GM23338 (cell line): Measurements from ENCODE around the gene ITGA1. TPM values are rescaled to one million over a fixed set of nuclear protein-coding genes. Genes with fewer than 3 reads are reported as not detected.

Source experiments
- ATAC-seq: fragments of 200-7000 bp; cut with Tn5 transposase; 3 replicates; pipeline ENCODE4 v1.9.1; 2020
- DNase-seq: peaks from one replicate; pipeline ENCODE4 v3.0.0-alpha.2; 2015; ENCODE audit warnings: low spot score
- H2AFZ ChIP-seq: fragments of 200-600 bp; sonication (generic); 2 replicates; pipeline ENCODE4 v1.8.0; 2016; ENCODE audit warnings: antibody characterized with exemption, mild to moderate bottlenecking, moderate library complexity
- H3F3A ChIP-seq: fragments of 200-600 bp; sonication (generic); replicated peaks from 2 replicates; pipeline ENCODE4 v1.8.0; 2017; ENCODE audit warnings: antibody characterized with exemption, mixed run types, low read depth
- H3K27ac ChIP-seq: fragments of 200-600 bp; sonication (generic); 2 replicates; pipeline ENCODE4 v1.6.1; 2016; ENCODE audit warnings: low read depth
- H3K27me3 ChIP-seq: fragments of 200-600 bp; sonication (generic); 2 replicates; pipeline ENCODE4 v1.8.0; 2016; ENCODE audit warnings: mild to moderate bottlenecking, mixed run types, moderate library complexity; ENCODE audit not compliant: insufficient read depth
- H3K36me3 ChIP-seq: fragments of 200-600 bp; sonication (generic); 2 replicates; pipeline ENCODE4 v1.8.0; 2016; ENCODE audit warnings: mild to moderate bottlenecking; ENCODE audit not compliant: insufficient read depth
- H3K4me1 ChIP-seq: fragments of 200-600 bp; sonication (generic); 2 replicates; pipeline ENCODE4 v1.8.0; 2016; ENCODE audit warnings: mild to moderate bottlenecking, moderate library complexity; ENCODE audit not compliant: insufficient read depth
- H3K4me2 ChIP-seq: fragments of 200-600 bp; sonication (generic); 2 replicates; pipeline ENCODE4 v1.7.1; 2017; ENCODE audit warnings: mixed run types
- H3K4me3 ChIP-seq: fragments of 200-600 bp; sonication (generic); 2 replicates; pipeline ENCODE4 v1.6.1; 2016; ENCODE audit warnings: mixed run types
- H3K79me2 ChIP-seq: fragments of 200-600 bp; sonication (generic); replicated peaks from 2 replicates; pipeline ENCODE4 v1.8.0; 2017; ENCODE audit warnings: mild to moderate bottlenecking; ENCODE audit not compliant: insufficient read depth
- H3K9me2 ChIP-seq: fragments of 200-600 bp; sonication (generic); 2 replicates; pipeline ENCODE4 v1.8.0; 2017; ENCODE audit not compliant: insufficient read depth
- H4K20me1 ChIP-seq: fragments of 200-600 bp; sonication (generic); replicated peaks from 2 replicates; pipeline ENCODE4 v1.8.0; 2017; ENCODE audit warnings: mild to moderate bottlenecking; ENCODE audit not compliant: insufficient read depth
- H3K27ac Mint-ChIP-seq: 2 replicates; pipeline ENCODE4 v1.8.0; 2020; ENCODE audit warnings: inconsistent platforms, mild to moderate bottlenecking, moderate library complexity, mixed read lengths
- H3K27me3 Mint-ChIP-seq: 3 replicates; pipeline ENCODE4 v1.8.0; 2022; ENCODE audit warnings: low read depth, mild to moderate bottlenecking, moderate library complexity, mixed read lengths, inconsistent platforms; ENCODE audit not compliant: insufficient read depth, poor library complexity
- H3K36me3 Mint-ChIP-seq: 3 replicates; pipeline ENCODE4 v1.8.0; 2021; ENCODE audit warnings: low read depth, mild to moderate bottlenecking, inconsistent platforms, moderate library complexity, mixed read lengths
- H3K4me1 Mint-ChIP-seq: 3 replicates; pipeline ENCODE4 v1.8.0; 2020; ENCODE audit warnings: mild to moderate bottlenecking, inconsistent platforms, mixed read lengths
- H3K4me3 Mint-ChIP-seq: 3 replicates; pipeline ENCODE4 v1.8.0; 2021; ENCODE audit warnings: moderate library complexity, mild to moderate bottlenecking, inconsistent platforms, mixed read lengths
- H3K9me3 Mint-ChIP-seq: 3 replicates; pipeline ENCODE4 v1.8.0; 2020; ENCODE audit warnings: moderate library complexity, mild to moderate bottlenecking, inconsistent platforms, mixed read lengths
- CREB1 ChIP-seq: fragments of 250-450 bp; sonication (Bioruptor Pico); IDR thresholded peaks from 2 replicates; pipeline ENCODE4 v1.5.0; 2020; ENCODE audit warnings: low read depth, mild to moderate bottlenecking, moderate library complexity
- EZH2 ChIP-seq: fragments of 200-600 bp; sonication (generic); IDR thresholded peaks from one replicate; pipeline ENCODE4 v1.8.0; 2017; ENCODE audit warnings: antibody characterized with exemption, mild to moderate bottlenecking, low read depth; ENCODE audit not compliant: unreplicated experiment
- EZH2phosphoT487 ChIP-seq: fragments of 200-600 bp; sonication (generic); IDR thresholded peaks from one replicate; pipeline ENCODE4 v1.8.1; 2018; ENCODE audit warnings: antibody characterized with exemption; ENCODE audit not compliant: unreplicated experiment
- JUNB ChIP-seq: IDR thresholded peaks from one replicate; pipeline ENCODE4 v1.6.1; 2016; ENCODE audit warnings: antibody characterized with exemption; ENCODE audit not compliant: unreplicated experiment
- NANOG ChIP-seq: IDR thresholded peaks from 2 replicates; pipeline ENCODE4 v1.6.1; 2016; ENCODE audit warnings: antibody characterized with exemption, borderline replicate concordance
- POLR2AphosphoS5 ChIP-seq: IDR thresholded peaks from 2 replicates; pipeline ENCODE4 v1.6.1; 2016; ENCODE audit warnings: antibody characterized with exemption, low read depth
- STAT1 ChIP-seq: IDR thresholded peaks from one replicate; pipeline ENCODE4 v1.6.1; 2016; ENCODE audit warnings: antibody characterized with exemption; ENCODE audit not compliant: unreplicated experiment
- ZNF331 ChIP-seq: fragments of 250-450 bp; sonication (Bioruptor Pico); IDR thresholded peaks from 2 replicates; pipeline ENCODE4 v1.5.0; 2020; ENCODE audit warnings: low read depth, mild to moderate bottlenecking, moderate library complexity
- polyA plus RNA-seq: library from polyadenylated mRNA; unstranded; fragments of >200 nt; fragmentation: Nextera tagmentation; extraction: Ambion mirVana; gene quantifications from 2 replicates; pipeline ENCODE4 v1.2.1, GENCODE V29; 2016
- total RNA-seq: library from RNA; depleted of rRNA; stranded (reverse); fragments of >200 nt; shearing (Covaris generic); gene quantifications from 2 replicates; pipeline ENCODE4 v1.2.3, GENCODE V29; 2014
- TF ChIP-seq, protein P1 (sequence below): IDR thresholded peaks from one replicate; pipeline ENCODE4 v1.6.1; 2018; ENCODE audit warnings: antibody characterized with exemption; ENCODE audit not compliant: unreplicated experiment
- TF ChIP-seq, protein P2 (sequence below): IDR thresholded peaks from 2 replicates; pipeline ENCODE4 v1.6.1; 2016; ENCODE audit warnings: antibody characterized with exemption
- TF ChIP-seq, protein P3 (sequence below): fragments of 250-450 bp; sonication (Bioruptor Pico); IDR thresholded peaks from 2 replicates; pipeline ENCODE4 v1.5.0; 2020; ENCODE audit warnings: mild to moderate bottlenecking, moderate library complexity

Gene ITGA1
- total and polyA plus RNA-seq, 2 experiments from 2014 or later: 1.8 to 4.9 TPM

DNA sequence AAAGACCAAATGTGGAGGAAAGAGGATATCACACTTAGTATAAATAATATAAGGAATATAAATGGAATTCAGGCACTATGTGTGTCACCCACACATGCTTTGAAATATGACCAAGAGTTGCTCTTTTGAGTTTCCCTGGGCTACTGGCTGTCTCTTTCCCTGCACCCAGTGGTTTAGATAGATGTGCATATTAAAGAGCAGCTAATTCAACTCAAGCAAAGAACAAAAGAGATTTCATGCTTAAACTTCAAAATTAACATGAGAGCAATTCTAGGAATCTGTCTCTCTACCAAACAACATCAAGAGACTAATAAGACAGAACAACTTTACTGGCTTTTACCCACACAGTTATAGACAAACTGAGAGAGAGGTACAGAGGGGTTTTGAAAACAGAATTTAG, 38.0 kb upstream of the ITGA1 start (continued):
- TF ChIP-seq, protein P1, sequence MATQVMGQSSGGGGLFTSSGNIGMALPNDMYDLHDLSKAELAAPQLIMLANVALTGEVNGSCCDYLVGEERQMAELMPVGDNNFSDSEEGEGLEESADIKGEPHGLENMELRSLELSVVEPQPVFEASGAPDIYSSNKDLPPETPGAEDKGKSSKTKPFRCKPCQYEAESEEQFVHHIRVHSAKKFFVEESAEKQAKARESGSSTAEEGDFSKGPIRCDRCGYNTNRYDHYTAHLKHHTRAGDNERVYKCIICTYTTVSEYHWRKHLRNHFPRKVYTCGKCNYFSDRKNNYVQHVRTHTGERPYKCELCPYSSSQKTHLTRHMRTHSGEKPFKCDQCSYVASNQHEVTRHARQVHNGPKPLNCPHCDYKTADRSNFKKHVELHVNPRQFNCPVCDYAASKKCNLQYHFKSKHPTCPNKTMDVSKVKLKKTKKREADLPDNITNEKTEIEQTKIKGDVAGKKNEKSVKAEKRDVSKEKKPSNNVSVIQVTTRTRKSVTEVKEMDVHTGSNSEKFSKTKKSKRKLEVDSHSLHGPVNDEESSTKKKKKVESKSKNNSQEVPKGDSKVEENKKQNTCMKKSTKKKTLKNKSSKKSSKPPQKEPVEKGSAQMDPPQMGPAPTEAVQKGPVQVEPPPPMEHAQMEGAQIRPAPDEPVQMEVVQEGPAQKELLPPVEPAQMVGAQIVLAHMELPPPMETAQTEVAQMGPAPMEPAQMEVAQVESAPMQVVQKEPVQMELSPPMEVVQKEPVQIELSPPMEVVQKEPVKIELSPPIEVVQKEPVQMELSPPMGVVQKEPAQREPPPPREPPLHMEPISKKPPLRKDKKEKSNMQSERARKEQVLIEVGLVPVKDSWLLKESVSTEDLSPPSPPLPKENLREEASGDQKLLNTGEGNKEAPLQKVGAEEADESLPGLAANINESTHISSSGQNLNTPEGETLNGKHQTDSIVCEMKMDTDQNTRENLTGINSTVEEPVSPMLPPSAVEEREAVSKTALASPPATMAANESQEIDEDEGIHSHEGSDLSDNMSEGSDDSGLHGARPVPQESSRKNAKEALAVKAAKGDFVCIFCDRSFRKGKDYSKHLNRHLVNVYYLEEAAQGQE: no peak
- TF ChIP-seq NANOG: no peak
- TF ChIP-seq STAT1: no peak

DNA sequence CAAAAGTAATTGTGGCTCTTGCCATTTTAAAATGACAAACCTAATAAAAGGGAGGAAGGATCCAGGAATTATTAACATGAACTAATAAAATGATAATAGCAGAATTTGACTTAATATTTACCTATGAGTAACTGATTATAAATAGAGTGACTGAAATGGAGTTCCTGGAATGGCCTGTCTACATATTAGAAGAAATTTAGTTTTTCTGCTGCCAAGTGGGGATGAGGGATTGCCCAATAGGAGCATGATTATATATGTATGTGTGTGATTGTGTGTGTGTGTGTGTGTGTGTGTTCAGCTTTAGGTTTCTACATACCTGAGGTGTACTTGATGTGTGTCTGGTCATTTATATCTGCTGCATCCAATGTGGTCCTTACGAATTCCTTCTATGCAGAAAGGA, 36.6 kb upstream of the ITGA1 start:
- Mint-ChIP-seq H3K9me3 (no peaks in the 10 kb centered on the region; the same call in 2 of the 3 replicates), H3K4me3 (no peak overlapping the region), H3K36me3 (no peaks in the 10 kb centered on the region), H3K27me3 (no peaks in the 10 kb centered on the region), H3K27ac (no peak overlapping the region), H3K4me1 (peaks cover 12% of the 10 kb centered on the region)
- no peak for DNase-seq
- Histone ChIP-seq H3F3A (no peaks in the 10 kb centered on the region), H3K27ac (no peak overlapping the region), H3K4me1 (no peaks in the 10 kb centered on the region; the same call in 1 of the 2 replicates), H4K20me1 (no peaks in the 10 kb centered on the region), H3K9me2 (no peaks in the 10 kb centered on the region), H3K79me2 (no peaks in the 10 kb centered on the region), H2AFZ (no peak overlapping the region), H3K36me3 (no peaks in the 10 kb centered on the region), H3K27me3 (no peaks in the 10 kb centered on the region), H3K4me3 (no peak overlapping the region), H3K4me2 (no peak overlapping the region)
- no peak for ATAC-seq
- TF ChIP-seq STAT1 (no peak), EZH2 (no peak), CREB1 (CRISPR knock-in tag) (no peak), POLR2AphosphoS5 (no peak), ZNF331 (CRISPR knock-in tag) (no peak), EZH2phosphoT487 (no peak), JUNB (no peak), NANOG (no peak)
- TF ChIP-seq, protein P2, sequence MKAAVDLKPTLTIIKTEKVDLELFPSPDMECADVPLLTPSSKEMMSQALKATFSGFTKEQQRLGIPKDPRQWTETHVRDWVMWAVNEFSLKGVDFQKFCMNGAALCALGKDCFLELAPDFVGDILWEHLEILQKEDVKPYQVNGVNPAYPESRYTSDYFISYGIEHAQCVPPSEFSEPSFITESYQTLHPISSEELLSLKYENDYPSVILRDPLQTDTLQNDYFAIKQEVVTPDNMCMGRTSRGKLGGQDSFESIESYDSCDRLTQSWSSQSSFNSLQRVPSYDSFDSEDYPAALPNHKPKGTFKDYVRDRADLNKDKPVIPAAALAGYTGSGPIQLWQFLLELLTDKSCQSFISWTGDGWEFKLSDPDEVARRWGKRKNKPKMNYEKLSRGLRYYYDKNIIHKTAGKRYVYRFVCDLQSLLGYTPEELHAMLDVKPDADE: no peak
- TF ChIP-seq, protein P3, sequence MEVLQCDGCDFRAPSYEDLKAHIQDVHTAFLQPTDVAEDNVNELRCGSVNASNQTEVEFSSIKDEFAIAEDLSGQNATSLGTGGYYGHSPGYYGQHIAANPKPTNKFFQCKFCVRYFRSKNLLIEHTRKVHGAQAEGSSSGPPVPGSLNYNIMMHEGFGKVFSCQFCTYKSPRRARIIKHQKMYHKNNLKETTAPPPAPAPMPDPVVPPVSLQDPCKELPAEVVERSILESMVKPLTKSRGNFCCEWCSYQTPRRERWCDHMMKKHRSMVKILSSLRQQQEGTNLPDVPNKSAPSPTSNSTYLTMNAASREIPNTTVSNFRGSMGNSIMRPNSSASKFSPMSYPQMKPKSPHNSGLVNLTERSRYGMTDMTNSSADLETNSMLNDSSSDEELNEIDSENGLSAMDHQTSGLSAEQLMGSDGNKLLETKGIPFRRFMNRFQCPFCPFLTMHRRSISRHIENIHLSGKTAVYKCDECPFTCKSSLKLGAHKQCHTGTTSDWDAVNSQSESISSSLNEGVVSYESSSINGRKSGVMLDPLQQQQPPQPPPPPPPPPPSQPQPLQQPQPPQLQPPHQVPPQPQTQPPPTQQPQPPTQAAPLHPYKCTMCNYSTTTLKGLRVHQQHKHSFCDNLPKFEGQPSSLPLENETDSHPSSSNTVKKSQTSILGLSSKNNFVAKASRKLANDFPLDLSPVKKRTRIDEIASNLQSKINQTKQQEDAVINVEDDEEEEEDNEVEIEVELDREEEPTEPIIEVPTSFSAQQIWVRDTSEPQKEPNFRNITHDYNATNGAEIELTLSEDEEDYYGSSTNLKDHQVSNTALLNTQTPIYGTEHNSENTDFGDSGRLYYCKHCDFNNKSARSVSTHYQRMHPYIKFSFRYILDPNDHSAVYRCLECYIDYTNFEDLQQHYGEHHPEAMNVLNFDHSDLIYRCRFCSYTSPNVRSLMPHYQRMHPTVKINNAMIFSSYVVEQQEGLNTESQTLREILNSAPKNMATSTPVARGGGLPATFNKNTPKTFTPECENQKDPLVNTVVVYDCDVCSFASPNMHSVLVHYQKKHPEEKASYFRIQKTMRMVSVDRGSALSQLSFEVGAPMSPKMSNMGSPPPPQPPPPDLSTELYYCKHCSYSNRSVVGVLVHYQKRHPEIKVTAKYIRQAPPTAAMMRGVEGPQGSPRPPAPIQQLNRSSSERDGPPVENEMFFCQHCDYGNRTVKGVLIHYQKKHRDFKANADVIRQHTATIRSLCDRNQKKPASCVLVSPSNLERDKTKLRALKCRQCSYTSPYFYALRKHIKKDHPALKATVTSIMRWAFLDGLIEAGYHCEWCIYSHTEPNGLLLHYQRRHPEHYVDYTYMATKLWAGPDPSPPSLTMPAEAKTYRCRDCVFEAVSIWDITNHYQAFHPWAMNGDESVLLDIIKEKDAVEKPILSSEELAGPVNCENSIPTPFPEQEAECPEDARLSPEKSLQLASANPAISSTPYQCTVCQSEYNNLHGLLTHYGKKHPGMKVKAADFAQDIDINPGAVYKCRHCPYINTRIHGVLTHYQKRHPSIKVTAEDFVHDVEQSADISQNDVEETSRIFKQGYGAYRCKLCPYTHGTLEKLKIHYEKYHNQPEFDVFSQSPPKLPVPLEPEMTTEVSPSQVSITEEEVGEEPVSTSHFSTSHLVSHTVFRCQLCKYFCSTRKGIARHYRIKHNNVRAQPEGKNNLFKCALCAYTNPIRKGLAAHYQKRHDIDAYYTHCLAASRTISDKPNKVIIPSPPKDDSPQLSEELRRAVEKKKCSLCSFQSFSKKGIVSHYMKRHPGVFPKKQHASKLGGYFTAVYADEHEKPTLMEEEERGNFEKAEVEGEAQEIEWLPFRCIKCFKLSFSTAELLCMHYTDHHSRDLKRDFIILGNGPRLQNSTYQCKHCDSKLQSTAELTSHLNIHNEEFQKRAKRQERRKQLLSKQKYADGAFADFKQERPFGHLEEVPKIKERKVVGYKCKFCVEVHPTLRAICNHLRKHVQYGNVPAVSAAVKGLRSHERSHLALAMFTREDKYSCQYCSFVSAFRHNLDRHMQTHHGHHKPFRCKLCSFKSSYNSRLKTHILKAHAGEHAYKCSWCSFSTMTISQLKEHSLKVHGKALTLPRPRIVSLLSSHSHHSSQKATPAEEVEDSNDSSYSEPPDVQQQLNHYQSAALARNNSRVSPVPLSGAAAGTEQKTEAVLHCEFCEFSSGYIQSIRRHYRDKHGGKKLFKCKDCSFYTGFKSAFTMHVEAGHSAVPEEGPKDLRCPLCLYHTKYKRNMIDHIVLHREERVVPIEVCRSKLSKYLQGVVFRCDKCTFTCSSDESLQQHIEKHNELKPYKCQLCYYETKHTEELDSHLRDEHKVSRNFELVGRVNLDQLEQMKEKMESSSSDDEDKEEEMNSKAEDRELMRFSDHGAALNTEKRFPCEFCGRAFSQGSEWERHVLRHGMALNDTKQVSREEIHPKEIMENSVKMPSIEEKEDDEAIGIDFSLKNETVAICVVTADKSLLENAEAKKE (CRISPR knock-in tag): no peak
- TF ChIP-seq, protein P1: no peak
